ENCODE measurements around the gene CTTNBP2.

Gene CTTNBP2

GRCh38 chr7:117705630-117706029 lies 167.6 kb downstream of the CTTNBP2 start:
- no peak overlapping the region for H3K4me3 ChIP-seq (ENCODE audit: low read depth, low read length)

GRCh38 chr7:117704063-117704462 lies 169.2 kb downstream of the CTTNBP2 start:
- H3K4me3 ChIP-seq (ENCODE audit: low read depth, low read length), result no peak overlapping the region

- H3K4me3 ChIP-seq (ENCODE audit: low read depth, low read length), result no peak overlapping the region
Measured at GRCh38 chr7:117698018-117698417, 175.2 kb downstream of the CTTNBP2 start.

- H3K4me3 ChIP-seq (ENCODE audit: low read depth, low read length), result no peak overlapping the region
Measured at GRCh38 chr7:117692338-117692737, 180.9 kb downstream of the CTTNBP2 start.

GRCh38 chr7:117690147-117690546 lies 183.1 kb downstream of the CTTNBP2 start:
- no peak overlapping the region for H3K4me3 ChIP-seq (ENCODE audit: low read depth, low read length)

- no peak overlapping the region for H3K4me3 ChIP-seq (ENCODE audit: low read depth, low read length)
Measured at GRCh38 chr7:117689406-117689805, 183.8 kb downstream of the CTTNBP2 start.

GRCh38 chr7:117688126-117688525 lies 185.1 kb downstream of the CTTNBP2 start:
- H3K4me3 ChIP-seq (ENCODE audit: low read depth, low read length), result no peak overlapping the region

GRCh38 chr7:117686311-117686935 lies 186.8 kb downstream of the CTTNBP2 start:
- no peak overlapping the region for H3K4me3 ChIP-seq (ENCODE audit: low read depth, low read length)

- no peak overlapping the region for H3K4me3 ChIP-seq (ENCODE audit: low read depth, low read length)
Measured at GRCh38 chr7:117685795-117686194, 187.4 kb downstream of the CTTNBP2 start.

- no peak overlapping the region for H3K4me3 ChIP-seq (ENCODE audit: low read depth, low read length)
Measured at GRCh38 chr7:117683430-117684175, 189.6 kb downstream of the CTTNBP2 start.

GRCh38 chr7:117682681-117683385 lies 190.4 kb downstream of the CTTNBP2 start:
- no peak overlapping the region for H3K4me3 ChIP-seq (ENCODE audit: low read depth, low read length)

GRCh38 chr7:117679120-117679519 lies 194.1 kb downstream of the CTTNBP2 start:
- H3K4me3 ChIP-seq (ENCODE audit: low read depth, low read length), result no peak overlapping the region

GRCh38 chr7:117675497-117676435 lies 197.5 kb downstream of the CTTNBP2 start:
- no peak overlapping the region for H3K4me3 ChIP-seq (ENCODE audit: low read depth, low read length)

GRCh38 chr7:117674617-117675016 lies 198.6 kb downstream of the CTTNBP2 start:
- no peak overlapping the region for H3K4me3 ChIP-seq (ENCODE audit: low read depth, low read length)

GRCh38 chr7:117673839-117674238 lies 199.4 kb downstream of the CTTNBP2 start:
- H3K4me3 ChIP-seq (ENCODE audit: low read depth, low read length), result no peak overlapping the region

- H3K4me3 ChIP-seq (ENCODE audit: low read depth, low read length), result no peak overlapping the region
Measured at GRCh38 chr7:117673367-117673766, 199.9 kb downstream of the CTTNBP2 start.

- H3K4me3 ChIP-seq (ENCODE audit: low read depth, low read length), result no peak overlapping the region
Measured at GRCh38 chr7:117672453-117672852, 200.8 kb downstream of the CTTNBP2 start.

- H3K4me3 ChIP-seq (ENCODE audit: low read depth, low read length), result no peak overlapping the region
Measured at GRCh38 chr7:117669818-117670217, 203.4 kb downstream of the CTTNBP2 start.

- H3K4me3 ChIP-seq (ENCODE audit: low read depth, low read length), result no peak overlapping the region
Measured at GRCh38 chr7:117667456-117667855, 205.8 kb downstream of the CTTNBP2 start.

- no peak overlapping the region for H3K4me3 ChIP-seq (ENCODE audit: low read depth, low read length)
Measured at GRCh38 chr7:117666689-117667088, 206.6 kb downstream of the CTTNBP2 start.

GRCh38 chr7:117666031-117666430 lies 207.2 kb downstream of the CTTNBP2 start:
- H3K4me3 ChIP-seq (ENCODE audit: low read depth, low read length), result no peak overlapping the region

Data from iPS-11a (cell line).